Transverse colon (tissue), 4 donors: ENCODE data around the gene ZNF827.

ENCODE experiments used
- EP300 ChIP-seq: sonication (generic); formaldehyde crosslinking; IDR thresholded peaks from one replicate; pipeline ENCODE4 v1.6.1; 2017; ENCODE audit warnings: antibody characterized with exemption, low read depth
- POLR2A ChIP-seq: fragments of 450-650 bp; IDR thresholded peaks from one replicate; pipeline ENCODE4 v1.6.1; 2016; ENCODE audit warnings: antibody characterized with exemption, mild to moderate bottlenecking, moderate library complexity
- POLR2AphosphoS5 ChIP-seq, 3 donors: sonication (generic); formaldehyde crosslinking; IDR thresholded peaks; one replicate each; pipeline ENCODE4 v1.6.1; 2016; ENCODE audit warnings: antibody characterized with exemption in 3 of 3
- TF ChIP-seq, protein P1 (sequence below), 5 experiments: fragments of 200-600 bp in 3 of 5; fragments of 450-650 bp in 2 of 5; sonication (generic) in 3 of 5; IDR thresholded peaks; 1 replicate in 2 of 5; 2 replicates in 3 of 5; pipeline ENCODE4 v1.5.1; 2016 to 2017; ENCODE audit warnings: antibody characterized with exemption in 5 of 5, inconsistent platforms in 3 of 5, mild to moderate bottlenecking in 2 of 5, moderate library complexity in 1 of 5

DNA sequence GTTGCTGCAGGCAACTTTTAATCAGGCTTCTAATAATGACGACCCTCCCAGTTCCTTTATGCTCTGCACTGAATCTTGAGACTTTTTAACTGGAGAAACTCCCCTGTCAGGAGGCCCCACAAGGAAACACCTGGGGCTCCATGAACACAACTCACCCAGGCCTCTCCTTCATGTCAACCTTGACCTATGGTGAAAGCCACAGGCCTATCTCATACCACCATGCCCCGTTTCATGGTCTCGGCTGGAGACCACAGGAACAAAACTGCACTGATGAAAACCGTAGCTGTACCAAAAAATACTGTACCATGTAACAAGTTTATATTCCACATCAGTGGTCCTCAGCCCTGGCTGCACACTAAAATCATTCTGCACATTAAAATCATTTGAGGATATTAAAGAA lies 57.0 kb downstream of the ZNF827 start:
- TF ChIP-seq POLR2AphosphoS5 (IDR thresholded peaks at IDR 0.05) (no peak), POLR2A (no peak), EP300 (no peak)
- TF ChIP-seq, protein P1, sequence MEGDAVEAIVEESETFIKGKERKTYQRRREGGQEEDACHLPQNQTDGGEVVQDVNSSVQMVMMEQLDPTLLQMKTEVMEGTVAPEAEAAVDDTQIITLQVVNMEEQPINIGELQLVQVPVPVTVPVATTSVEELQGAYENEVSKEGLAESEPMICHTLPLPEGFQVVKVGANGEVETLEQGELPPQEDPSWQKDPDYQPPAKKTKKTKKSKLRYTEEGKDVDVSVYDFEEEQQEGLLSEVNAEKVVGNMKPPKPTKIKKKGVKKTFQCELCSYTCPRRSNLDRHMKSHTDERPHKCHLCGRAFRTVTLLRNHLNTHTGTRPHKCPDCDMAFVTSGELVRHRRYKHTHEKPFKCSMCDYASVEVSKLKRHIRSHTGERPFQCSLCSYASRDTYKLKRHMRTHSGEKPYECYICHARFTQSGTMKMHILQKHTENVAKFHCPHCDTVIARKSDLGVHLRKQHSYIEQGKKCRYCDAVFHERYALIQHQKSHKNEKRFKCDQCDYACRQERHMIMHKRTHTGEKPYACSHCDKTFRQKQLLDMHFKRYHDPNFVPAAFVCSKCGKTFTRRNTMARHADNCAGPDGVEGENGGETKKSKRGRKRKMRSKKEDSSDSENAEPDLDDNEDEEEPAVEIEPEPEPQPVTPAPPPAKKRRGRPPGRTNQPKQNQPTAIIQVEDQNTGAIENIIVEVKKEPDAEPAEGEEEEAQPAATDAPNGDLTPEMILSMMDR (IDR thresholded peaks at IDR 0.05), result no peak
